Measurements from ENCODE around the gene ZNF41.
A peak's percentile ranks its signal among the peaks of the same experiment; 100 is the strongest.

Gene ZNF41

DNA sequence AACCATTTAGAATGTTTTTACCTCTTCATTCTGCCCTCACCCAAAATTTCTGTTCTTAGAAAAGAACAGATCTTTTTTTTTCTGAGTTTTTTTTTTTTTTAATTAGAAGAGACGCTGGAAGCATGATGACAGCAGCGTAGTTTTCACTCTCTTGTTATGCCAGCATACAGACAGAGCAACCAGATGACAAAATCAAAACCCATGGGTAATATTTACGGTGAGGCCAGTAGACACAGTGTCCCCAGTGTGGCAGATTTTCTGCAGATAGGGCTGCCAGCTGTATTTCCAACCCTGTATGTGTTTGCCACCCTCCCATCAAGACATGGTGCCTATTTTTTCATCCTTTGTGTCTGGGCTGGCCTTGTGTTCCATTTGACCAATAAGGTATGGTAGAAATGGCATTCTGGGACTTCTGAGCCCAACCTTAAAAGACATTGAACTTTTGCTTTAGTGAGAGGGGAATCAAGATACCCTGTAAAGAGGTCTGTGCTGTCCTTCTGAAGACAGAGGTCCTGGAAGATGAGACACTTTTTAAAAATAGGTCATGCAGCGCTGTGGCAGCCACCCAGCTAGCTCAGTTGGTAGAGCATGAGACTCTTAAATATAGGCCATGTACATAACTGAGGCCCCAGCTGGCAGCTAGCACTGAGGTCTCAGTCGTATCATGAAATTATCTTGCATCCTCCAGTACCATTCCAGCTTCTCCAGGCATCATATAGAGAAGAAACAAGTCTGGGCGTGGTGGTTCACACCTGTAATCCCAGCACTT, 6.7 kb upstream of the ZNF41 start:
- DNase-seq, result no peak

DNA sequence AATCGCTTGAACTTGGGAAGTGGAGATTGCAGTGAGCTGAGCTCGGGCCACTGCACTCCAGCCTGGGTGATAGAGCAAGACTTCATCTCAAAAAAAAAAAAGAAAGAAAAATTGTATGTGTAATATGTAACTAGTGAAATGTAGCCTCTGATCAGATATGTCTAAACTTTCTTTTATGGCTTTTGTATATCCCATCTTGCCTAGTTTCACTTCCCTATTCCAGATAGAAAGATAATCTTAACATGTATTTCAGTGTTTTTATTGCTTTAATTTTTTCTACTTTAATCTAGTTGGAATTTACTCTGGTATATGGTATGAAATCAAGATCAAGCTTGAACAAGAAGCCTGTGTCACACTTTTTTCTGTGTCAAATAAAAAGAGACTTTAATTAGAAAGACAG, 1.9 kb upstream of the ZNF41 start:
- DNase-seq, result no peak

DNA sequence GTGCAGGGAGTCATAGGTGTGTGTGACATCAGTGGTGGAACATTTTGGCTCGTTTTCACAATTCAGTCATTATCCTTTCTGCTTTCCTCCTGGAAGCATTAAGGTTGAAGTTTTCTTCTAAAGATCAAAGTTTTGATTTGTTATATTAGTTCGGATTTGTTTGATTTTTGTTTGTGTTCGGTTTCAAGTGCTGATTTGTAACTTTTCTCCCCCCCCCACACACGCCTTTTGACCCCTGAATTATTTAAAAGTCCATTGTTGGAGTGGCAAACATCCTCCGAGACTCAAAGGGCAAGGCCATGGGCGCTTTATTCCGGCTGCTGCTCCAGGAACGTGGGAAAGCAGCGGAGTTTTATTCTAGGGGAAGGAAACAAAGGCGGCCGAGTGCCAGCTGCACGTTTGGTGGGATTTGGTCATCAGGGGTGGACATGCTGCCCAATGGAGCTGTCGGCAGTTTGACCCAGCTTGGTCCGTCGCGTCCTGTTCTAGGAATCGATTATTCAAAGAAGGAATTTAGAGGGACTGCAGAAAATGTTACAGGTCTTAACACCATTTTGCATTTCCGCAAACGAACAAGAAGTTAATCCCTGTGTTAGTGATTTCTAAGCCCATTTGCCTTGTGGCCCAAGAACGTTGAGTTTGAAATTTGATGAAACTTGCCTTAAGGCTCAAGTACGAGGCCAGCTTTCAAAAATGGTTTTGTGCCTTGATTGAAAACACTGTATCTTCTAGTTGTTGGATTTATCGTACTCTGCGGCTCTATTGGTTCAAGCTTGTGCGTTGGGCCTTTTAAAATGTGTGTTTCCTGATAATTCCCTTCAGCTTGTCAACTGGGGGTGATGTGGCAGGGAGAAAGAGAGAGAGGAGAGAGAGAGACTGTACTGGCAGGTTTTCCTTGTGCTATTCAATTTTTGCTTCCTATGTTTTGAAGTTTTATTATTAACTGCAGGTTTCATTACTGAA, 565 bp upstream of the ZNF41 start:
- DNase-seq, result peak; percentile 38

DNA sequence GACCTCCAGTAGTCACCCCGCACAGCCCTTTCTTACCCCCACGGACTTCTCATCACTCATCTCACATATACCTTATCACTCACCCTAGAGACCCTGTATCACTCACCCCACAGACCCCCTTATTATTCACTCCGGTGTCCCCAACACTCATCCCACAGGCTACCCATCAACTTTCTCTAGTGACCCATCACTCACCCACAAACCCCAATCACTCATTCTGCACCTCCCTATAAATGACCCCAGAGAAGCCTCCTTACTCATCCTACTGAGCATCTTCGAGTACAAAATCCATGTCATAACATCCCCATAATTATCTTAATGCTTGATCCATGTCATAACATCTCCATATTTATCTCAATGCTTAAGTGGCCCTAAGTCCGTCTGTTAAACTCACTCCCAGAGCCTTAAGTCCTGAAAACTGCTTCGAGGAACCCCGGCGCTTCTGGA, 934 bp downstream of the ZNF41 start:
- DNase-seq, result no peak

DNA sequence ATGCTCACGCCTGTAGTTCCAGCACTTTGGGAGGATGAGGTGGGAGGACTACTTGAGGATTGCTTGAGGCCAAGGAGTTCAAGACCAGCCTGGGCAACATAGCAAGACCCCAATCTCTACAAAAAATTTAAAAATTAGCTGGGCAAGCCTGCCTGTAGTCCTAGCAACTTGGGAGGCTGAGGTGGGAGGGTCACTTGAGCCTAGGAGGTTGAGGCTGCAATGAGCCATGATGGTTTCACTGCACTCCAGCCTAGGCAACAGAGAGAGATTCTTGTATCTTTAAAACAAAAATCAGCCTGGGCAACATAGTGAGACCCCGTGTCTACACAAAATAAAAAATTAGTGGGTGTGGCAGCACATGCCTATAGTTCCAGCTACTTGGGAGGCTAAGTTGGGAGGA, 1.9 kb downstream of the ZNF41 start:
- DNase-seq, result no peak

DNA sequence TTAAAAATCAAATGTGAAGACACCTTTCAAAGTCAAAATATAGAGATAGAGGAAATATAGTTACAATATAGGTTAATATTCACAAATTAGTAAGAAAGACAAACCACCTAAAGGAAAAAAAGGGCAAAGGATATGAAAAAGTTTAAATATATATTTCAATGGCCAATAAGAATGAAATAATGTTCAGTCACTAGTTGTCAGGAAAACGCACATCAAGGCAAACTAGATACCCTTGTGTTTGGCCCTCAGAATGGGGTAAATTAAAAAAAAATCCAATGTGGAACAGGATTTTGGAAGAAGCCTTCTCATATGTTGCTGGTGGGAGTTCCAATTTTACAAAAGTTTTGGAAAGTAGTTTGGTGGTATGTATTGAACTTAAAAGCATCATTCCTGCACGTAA, 2.4 kb downstream of the ZNF41 start:
- DNase-seq, result no peak

DNA sequence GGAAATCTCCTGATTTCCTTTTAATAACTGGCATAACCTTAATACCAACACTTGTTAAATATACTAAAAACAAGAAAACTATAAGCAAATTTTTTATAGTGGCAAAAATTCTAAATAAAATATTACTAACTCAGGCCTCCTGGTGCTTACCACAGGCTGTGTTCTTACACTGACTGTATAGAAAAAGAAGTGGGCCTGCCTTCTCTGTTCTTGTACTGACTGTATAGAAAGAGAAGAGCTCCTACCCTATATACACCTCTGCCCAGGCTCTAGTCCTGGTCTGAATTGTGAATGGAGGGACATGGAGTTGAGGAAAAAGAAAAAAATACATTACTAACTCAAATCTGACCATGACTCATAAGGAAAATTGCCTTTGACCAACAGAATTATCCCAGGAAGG, 7.5 kb downstream of the ZNF41 start:
- no peak for DNase-seq

DNA sequence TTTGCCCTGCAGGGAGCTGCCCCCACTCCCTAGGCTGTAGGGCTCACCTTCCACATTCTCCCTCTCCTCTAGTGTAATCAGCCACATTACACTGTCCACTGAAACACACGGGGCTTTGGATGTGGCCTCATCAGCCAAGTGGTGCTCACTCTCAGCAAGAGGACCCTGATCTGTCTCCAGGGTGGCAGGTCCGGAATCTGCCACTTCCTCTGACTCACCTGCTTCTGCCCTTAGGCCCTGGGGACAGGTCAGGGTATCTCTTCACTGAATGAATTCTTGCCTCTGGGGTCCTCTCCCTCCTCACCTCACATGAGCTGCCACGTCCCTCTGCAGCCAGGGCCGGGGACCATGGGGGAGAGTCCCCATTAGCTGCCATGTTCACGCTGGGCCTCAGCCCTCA, 15.9 kb downstream of the ZNF41 start:
- no peak for DNase-seq

DNA sequence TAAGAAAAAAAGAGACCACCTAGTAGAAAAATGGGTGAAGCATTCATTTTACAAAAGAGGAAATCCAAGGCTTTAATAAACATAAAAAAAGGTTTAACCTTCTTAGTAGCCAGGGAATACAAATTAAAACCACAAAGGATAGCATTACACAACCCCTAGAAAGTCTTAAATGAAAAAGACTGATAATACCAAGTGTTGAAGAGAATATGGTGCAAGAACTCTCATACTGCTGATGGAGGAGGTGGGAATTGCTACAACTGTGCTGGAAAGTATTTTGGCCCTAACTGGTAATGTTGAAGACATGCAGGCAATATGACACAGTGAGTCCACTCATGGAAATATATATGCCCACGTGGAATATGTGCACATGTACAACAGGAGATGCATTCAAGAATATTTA, 22.5 kb downstream of the ZNF41 start:
- DNase-seq, result no peak

DNA sequence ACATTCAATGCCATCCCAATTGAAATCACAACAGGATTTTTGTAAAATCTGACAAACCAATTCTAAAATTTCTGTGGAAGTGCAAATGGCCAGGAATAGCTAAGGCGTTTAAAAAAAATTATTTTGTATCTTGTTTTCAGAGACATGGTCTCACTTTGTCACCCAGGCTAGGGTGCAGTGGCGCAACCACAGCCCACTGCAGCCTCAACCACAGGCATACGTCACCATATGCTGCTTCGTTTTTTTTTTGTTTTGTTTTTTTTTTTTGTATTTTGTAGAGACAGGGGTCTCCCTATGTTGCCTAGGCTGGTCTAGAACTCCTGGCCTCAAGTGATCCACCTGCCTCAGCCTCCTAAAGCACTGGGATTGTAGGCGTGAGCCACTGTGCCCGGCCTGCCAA, 24.5 kb downstream of the ZNF41 start:
- no peak for DNase-seq

DNA sequence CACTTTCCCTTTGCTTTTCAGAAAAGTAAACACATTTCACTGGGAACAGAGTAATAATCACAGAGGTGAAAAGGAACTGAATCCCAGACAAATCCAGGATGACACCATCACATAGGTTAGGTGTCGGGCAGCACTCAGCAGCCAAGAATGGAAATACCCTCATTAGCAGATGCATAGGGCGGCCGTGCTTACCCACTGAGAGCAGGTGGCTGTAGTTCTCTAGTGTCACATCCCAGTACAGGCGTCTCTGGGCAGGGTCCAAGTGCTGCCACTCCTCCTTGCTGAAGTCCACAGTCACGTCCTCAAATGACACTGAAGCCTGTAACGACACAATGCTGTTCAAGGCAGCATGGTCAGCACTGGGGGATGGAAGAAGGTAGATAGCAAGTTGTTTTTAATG, 26.9 kb downstream of the ZNF41 start:
- no peak for DNase-seq

DNA sequence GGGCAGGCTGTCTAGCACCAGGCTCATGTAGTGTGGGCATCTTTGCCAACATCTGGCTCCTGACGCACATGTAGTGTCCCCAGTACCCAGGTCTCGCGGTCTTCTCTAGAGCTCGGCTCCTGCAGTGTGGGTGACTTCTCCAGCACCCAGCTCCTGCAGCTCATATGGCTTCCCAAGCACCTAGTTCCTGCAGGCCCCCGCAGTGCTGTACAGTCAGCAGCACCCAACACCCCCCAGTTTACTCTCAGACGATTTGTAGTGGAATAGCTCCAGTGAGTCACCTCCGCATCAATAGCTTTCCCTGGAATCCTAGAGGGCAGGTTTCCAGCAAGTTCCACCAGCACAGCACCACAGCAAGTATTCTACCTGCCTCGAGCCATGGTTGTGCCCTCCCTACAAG, 30.9 kb downstream of the ZNF41 start:
- no peak for DNase-seq

DNA sequence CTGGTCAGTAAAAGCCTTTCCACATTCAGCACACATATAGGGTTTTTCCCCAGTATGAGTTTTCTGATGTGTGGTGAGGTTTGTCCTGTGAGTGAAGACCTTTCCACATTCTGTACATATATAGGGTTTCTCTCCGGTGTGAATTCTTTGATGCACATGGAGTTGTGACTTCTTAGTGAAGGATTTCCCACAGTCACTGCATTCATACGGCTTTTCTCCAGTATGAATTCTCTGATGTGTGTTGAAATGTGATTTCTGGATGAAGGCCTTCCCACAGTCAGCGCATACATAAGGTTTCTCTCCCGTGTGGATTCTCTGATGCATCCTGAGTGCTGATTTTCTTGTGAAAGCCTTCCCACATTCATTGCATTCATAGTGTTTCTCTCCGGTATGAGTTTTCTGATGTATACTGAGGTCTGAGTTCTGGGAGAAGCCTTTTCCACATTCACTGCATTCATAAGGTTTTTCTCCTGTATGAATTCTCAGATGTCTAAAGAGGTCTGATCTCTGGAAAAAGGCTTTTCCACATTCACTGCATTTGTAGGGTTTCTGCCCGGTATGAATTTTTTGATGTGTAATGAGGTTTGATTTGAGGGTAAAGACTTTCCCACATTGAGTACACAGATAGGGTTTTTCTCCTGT, 34.7 kb downstream of the ZNF41 start:
- no peak for DNase-seq

DNA sequence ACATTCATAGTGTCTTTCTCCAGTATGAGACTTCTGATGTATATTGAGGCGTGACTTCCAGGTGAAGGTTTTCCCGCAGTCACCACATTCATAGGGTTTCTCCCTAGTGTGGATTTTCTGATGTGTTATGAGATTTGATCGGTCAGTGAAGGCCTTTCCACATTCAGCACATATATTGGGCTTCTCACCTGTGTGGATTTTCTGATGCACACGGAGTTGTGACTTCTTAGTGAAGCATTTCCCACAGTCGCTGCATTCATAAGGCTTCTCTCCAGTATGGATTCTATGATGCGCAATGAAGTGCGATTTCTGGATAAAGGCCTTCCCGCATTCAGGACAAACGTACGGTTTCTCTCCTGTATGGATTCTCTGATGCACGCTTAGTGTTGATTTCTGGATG, 35.4 kb downstream of the ZNF41 start:
- no peak for DNase-seq

DNA sequence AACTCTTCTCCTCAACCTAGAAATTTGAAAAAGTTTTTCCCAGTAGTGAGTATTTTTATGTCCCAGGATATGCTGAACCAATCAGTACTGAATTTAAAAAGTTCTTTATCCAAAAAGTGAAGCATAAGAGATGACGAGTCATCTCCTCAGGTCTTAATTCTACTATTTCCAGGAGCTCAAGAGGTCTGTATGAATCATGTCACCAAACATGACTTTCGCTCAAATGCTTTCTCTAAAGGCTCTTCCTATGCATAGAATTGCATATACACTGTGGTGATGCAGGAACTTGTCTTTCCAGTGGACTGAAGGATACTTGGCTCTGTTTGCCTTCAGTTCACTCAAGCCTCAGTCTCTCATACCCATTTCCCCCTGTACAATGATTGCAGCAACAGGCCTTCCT, 36.1 kb downstream of the ZNF41 start:
- DNase-seq, result no peak

DNA sequence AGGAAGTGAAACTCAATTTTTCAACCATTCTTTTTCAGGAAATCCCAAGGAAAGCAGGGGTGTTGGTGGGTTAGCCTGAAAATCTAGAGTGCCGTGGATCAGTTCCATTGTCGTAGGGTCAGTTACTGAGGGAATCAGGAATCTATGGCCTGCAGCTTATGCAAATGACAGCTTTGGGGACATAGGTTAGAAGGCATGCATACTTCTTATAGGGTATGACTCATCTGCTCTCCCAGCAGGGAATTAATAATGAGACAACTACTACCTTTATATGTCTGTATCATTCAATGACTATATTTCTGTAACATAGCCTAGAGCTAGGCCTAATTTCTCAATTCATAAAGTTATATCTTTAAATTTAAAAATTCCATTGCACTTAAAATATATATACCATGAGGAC, 36.6 kb downstream of the ZNF41 start:
- DNase-seq, result no peak

DNA sequence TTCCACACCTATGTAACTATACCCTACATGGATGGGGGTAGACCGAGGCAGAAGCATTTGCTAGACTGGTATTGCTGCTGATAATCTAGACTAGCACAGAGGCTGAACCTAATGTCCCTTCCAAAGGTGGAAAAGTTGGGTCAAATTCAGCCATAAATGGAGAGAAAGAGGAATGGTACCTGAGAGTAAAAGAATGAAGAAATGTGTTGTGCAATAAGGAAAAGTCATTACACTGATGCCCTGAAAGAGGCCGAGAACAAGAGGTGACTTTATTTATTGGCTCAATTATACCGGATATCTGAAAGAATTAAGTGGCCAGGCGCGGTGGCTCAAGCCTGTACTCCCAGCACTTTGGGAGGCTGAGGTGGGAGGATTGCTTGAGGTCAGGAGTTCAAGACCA, 52.1 kb downstream of the ZNF41 start:
- DNase-seq, result no peak

DNA sequence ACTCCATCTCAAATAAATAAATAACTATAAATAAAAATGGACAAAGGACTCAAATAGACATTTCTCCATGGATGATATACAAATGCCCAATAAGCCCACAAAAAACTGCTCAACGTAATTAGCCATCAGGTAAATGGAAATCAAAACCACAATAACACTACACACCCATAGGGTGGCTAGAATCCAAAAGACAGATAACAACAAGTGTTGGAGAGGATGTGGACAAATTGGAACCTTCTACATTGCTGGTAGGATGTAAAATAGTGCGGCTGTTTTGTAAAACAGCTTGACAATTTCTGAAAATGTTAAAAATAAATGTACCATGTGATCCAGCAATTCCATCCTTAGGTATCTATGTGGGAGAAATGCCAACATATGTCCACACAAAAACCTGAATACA, 60.6 kb downstream of the ZNF41 start:
- no peak for DNase-seq

DNA sequence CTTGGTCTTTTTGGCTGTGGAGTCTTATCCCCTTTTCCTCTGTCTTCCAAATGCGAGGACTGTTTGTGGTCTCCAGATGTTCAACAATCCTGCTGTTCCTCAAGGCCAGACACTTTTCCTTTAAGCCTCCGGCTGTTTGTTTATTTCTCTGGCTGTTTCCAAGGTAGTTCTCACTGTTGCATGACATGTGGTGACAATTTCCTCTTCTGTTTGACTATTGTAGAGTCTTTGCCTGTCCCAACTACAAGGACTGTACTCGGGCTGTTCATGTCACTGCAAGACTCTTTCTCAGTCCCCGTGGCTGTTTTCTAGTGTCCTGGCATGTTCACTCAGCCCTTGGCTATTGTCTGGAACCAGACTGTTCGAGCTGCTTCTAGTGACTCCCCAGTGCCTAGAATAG, 62.1 kb downstream of the ZNF41 start:
- DNase-seq, result no peak

DNA sequence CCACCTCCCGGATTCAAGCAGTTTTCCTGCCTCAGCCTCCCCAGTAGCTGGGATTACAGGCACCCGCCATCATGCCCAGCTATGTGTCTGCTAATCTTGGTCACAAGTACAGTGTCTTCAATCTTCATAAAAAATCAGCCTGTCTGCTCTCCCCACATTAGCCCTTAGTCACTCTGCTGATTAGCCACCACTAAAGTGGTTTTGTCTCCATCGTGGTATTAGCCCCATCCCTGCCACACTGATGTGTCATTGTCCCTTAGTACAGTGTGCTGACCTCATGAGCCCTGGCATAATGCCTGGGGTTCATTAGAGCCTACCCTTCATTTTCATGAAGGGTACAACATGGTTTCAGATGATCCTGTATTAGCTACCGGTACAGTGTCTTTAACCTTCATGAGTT, 62.8 kb downstream of the ZNF41 start:
- DNase-seq, result no peak

DNA sequence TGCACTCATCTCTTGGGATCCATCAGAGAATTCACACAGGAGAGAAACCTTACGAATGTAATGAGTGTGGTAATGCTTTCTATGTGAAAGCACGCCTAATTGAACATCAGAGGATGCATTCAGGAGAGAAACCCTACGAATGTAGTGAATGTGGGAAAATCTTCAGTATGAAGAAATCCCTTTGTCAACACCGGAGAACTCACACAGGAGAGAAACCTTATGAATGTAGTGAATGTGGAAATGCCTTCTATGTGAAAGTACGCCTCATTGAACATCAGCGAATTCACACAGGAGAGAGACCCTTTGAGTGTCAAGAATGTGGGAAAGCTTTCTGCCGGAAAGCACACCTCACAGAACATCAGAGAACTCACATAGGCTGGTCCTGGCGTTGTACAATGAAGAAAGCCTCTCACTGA, 69.8 kb downstream of the ZNF41 start:
- DNase-seq, result no peak
